KMS-11 (cell line): ENCODE results near the gene INTS6.

Source experiments
- H2AFZ ChIP-seq: fragments of 200-600 bp; sonication (generic); 2 replicates; pipeline ENCODE4 v1.6.1; 2016; ENCODE audit warnings: antibody characterized with exemption, mixed run types, low read depth
- H3K27ac ChIP-seq: fragments of 200-600 bp; sonication (generic); 2 replicates; pipeline ENCODE4 v1.6.1; 2016; ENCODE audit warnings: mild to moderate bottlenecking, mixed run types
- H3K27me3 ChIP-seq: fragments of 200-600 bp; sonication (generic); 2 replicates; pipeline ENCODE4 v1.6.1; 2017; ENCODE audit warnings: mild to moderate bottlenecking, low read depth, mixed run types, moderate library complexity; ENCODE audit not compliant: insufficient read depth
- H3K36me3 ChIP-seq: fragments of 200-600 bp; sonication (generic); 2 replicates; pipeline ENCODE4 v1.6.1; 2017; ENCODE audit warnings: mild to moderate bottlenecking, mixed run types; ENCODE audit not compliant: insufficient read depth
- H3K4me1 ChIP-seq: fragments of 200-600 bp; sonication (generic); 2 replicates; pipeline ENCODE4 v1.6.1; 2016; ENCODE audit warnings: mild to moderate bottlenecking, low read depth, mixed run types; ENCODE audit not compliant: poor library complexity, severe bottlenecking
- H3K4me2 ChIP-seq: fragments of 200-600 bp; sonication (generic); 2 replicates; pipeline ENCODE4 v1.7.0; 2016; ENCODE audit warnings: mild to moderate bottlenecking, mixed run types
- H3K4me3 ChIP-seq: fragments of 200-600 bp; sonication (generic); IDR thresholded peaks from 2 replicates; pipeline ENCODE4 v1.6.1; 2017; ENCODE audit warnings: low read depth, low read length, mixed read lengths; ENCODE audit not compliant: insufficient read depth
- H3K79me2 ChIP-seq: fragments of 200-600 bp; sonication (generic); 2 replicates; pipeline ENCODE4 v1.6.1; 2016; ENCODE audit warnings: low read depth, mixed run types; ENCODE audit not compliant: insufficient read depth
- H3K9ac ChIP-seq: fragments of 200-600 bp; sonication (generic); 2 replicates; pipeline ENCODE4 v1.6.1; 2016; ENCODE audit warnings: mild to moderate bottlenecking, mixed run types
- H4K20me1 ChIP-seq: fragments of 200-600 bp; sonication (generic); 2 replicates; pipeline ENCODE4 v1.6.1; 2016; ENCODE audit warnings: mild to moderate bottlenecking, mixed run types; ENCODE audit not compliant: insufficient read depth
- CTCF ChIP-seq: fragments of 200-600 bp; sonication (generic); conservative IDR thresholded peaks from 2 replicates; pipeline ENCODE4 v1.6.1; 2017; ENCODE audit warnings: low read depth, mild to moderate bottlenecking, antibody characterized with exemption, low read length, moderate library complexity, mixed read lengths

The INTS6 gene

GRCh38 chr13:51451467-51452360, 1.1 kb downstream of the INTS6 start:
- peak overlapping the region; percentile 80 for H3K27ac ChIP-seq
- peak overlapping the region; percentile 64 for H2AFZ ChIP-seq
- H4K20me1 ChIP-seq = no peaks in the 10 kb centered on the region
- H3K4me3 ChIP-seq = no peak overlapping the region
- H3K36me3 ChIP-seq = no peaks in the 10 kb centered on the region
- no peak for TF ChIP-seq CTCF
- peaks cover 9% of the 10 kb centered on the region; the same call in 1 of the 2 replicates for H3K79me2 ChIP-seq
- peak overlapping the region; percentile 75; the same call in 1 of the 2 replicates for H3K4me2 ChIP-seq
- peak overlapping the region; percentile 78; the same call in 1 of the 2 replicates for H3K9ac ChIP-seq
- no peaks in the 10 kb centered on the region for H3K27me3 ChIP-seq
- H3K4me1 ChIP-seq = peaks cover 17% of the 10 kb centered on the region

GRCh38 chr13:51451134-51451466, 1.7 kb downstream of the INTS6 start:
- H3K36me3 ChIP-seq = no peaks in the 10 kb centered on the region
- peak overlapping the region; percentile 55; the same call in 1 of the 2 replicates for H3K27ac ChIP-seq

GRCh38 chr13:51449018-51449417, 3.8 kb downstream of the INTS6 start:
- Histone ChIP-seq H3K79me2 (peaks cover 9% of the 10 kb centered on the region; the same call in 1 of the 2 replicates), H3K27ac (no peak overlapping the region), H3K36me3 (no peaks in the 10 kb centered on the region), H3K4me3 (no peak overlapping the region), H3K27me3 (no peaks in the 10 kb centered on the region), H3K4me2 (no peak overlapping the region), H3K4me1 (peaks cover 7% of the 10 kb centered on the region), H3K9ac (no peak overlapping the region), H4K20me1 (no peaks in the 10 kb centered on the region), H2AFZ (no peak overlapping the region)
- TF ChIP-seq CTCF = no peak

More at GRCh38 chr13:51451134-51451466, 1.7 kb downstream of the INTS6 start:
- no peaks in the 10 kb centered on the region for H3K27me3 ChIP-seq
- H3K4me2 ChIP-seq = peak overlapping the region; percentile 75
- TF ChIP-seq CTCF = no peak
- peaks cover 9% of the 10 kb centered on the region; the same call in 1 of the 2 replicates for H3K79me2 ChIP-seq
- no peaks in the 10 kb centered on the region for H4K20me1 ChIP-seq
- H3K4me1 ChIP-seq = peaks cover 17% of the 10 kb centered on the region
- H3K9ac ChIP-seq = peak overlapping the region; percentile 78; the same call in 1 of the 2 replicates
- H2AFZ ChIP-seq = peak overlapping the region; percentile 64
- H3K4me3 ChIP-seq = no peak overlapping the region

- no peaks in the 10 kb centered on the region for H3K27me3 ChIP-seq
- no peak overlapping the region for H3K4me2 ChIP-seq
- H3K79me2 ChIP-seq = no peaks in the 10 kb centered on the region
- H2AFZ ChIP-seq = no peak overlapping the region
- no peaks in the 10 kb centered on the region for H4K20me1 ChIP-seq
- H3K36me3 ChIP-seq = no peaks in the 10 kb centered on the region
- no peak overlapping the region for H3K4me3 ChIP-seq
- TF ChIP-seq CTCF = no peak
- no peak overlapping the region for H3K9ac ChIP-seq
- H3K27ac ChIP-seq = no peak overlapping the region
- H3K4me1 ChIP-seq = peaks cover 3% of the 10 kb centered on the region
Measured at GRCh38 chr13:51444922-51445321, 7.9 kb downstream of the INTS6 start.
